GM21515 (cell line): ENCODE results near the gene TOPORS.

Experiments used
- ATAC-seq: cut with Tn5 transposase; IDR thresholded peaks from one replicate; pipeline ENCODE4 v1.9.1; 2021; ENCODE audit not compliant: unreplicated experiment

Gene TOPORS

GRCh38 chr9:32508728-32509127 lies 43.7 kb downstream of the TOPORS start:
- ATAC-seq: no peak

DNA sequence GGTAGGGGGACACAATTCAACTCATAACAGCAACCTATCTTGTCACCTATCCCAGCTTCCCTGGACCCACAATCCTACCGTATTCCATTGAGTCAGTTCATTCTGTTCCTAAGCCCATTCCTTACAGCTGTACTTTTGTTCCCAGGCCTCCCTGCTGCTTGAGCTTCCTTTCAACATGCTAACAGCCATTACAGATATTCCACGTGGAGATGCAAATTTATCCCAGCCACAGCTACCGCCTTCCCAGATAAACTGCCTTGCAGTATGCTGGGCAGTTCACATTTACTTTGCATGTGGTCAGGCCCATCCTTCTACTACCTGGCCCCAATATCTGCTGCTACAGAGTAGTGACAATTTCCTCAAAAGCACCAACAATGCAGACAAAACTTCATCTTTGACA lies 49.4 kb downstream of the TOPORS start:
- ATAC-seq: no peak

DNA sequence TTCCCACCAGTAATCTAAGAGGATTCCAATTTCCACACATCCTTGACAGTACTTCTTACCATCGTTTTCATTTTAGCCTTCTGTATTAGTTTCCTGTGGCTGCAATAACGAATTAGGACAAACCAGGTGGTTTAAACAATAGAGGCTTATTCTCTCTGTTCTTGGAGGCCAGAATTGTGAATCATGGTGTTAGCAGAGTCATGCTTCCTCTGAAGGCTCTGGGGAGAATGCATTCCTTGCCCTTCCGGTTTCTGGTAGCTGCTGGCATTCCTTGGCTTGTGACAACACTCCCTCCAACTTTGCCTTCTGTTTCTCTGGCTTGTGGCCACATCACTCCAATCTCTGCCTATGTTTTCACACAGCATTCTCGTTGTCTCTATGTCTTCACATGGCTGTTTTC lies 49.9 kb downstream of the TOPORS start:
- ATAC-seq: no peak

- ATAC-seq: no peak
Measured at GRCh38 chr9:32501868-32502267, 50.5 kb downstream of the TOPORS start.

DNA sequence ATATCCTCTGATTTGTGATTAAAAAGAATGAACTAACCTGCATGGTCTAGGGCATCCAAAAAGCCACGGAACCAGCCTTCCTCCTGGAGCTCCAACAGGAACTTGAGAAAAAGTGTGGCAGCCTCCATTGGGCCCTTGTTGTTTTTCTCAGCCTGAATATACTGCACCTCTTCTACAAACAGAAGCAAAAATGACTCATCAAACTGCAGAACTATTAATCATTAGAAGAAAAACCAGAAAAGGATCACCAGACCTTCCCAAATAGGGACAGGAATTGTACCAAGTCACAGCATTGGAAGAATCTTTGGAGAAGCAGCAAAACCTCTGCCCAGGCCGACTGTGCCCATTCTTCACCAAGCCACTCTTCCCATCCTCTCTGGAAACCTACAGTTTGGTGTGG lies 51.6 kb downstream of the TOPORS start:
- no peak for ATAC-seq

DNA sequence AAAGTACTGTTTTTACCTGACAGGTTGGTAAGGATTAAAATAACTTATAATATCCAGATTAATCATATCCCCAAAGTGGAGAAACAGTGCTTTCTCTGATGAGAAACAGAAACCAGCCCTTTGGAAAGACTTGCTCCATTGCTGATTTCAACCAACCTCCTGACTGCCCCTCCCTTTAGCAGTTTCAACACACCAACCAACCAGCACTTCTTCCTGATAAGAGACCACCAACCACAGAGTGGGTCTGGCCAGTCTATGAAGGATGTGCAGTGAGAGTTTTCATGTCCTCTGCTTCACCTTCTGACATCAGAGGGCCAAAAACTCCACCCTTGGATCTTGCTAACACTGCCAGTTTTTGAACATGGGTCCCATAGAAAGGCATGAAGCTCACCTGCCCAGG lies 54.5 kb downstream of the TOPORS start:
- no peak for ATAC-seq

DNA sequence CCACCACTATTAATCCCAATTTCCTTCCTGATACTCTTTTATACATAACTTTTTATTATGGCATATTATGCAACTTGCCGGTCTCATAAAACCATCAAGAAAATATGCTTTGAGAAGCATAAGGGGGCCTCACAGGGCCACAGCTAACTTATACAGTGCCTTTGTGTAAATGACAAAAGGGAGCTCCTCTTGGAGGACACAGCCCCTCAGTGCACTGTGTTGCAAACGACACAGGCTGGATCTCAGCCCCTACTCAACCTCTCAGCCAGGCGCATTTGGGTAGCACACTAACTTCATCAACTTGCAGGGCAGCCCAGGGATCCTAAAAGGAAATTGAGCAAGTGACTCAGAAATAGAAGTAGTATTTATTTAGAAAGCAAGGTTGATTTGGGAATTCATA lies 61.8 kb downstream of the TOPORS start:
- no peak for ATAC-seq
